ENCODE results near the gene ETFB.
A peak's percentile ranks its signal among the peaks of the same experiment; 100 is the strongest.

Gene ETFB

GRCh38 chr19:51351266-51351990 lies 14.8 kb downstream of the ETFB start:
- no peak for DNase-seq

GRCh38 chr19:51347209-51347928 lies 18.8 kb downstream of the ETFB start:
- DNase-seq: no peak

- no peak for DNase-seq
Measured at GRCh38 chr19:51346742-51347141, 19.4 kb downstream of the ETFB start.

DNA sequence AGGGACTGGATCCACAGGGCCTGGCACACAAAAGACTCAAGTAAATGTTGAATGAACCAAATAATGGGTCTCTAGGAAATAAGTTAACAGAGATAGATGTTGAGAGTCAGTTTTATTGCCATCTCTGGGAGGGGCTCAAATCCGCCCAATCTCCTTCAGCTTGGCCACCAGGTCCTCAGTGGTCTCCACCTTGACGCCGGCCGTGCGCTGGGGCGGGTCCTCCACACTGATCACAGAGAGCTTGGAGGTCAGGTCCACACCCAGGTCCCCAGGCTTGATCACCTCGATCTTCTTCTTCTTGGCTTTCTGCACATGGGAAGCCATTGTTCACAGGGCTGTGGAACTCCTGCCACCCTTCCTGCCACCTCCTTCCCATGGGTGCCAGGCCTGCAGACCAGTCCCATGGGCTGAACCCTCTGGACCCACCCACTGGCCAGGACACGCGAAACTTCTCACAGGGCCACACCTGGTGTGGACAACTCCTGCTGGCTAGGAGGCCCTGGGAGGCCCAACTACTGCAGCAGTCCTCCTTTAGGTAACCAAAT lies 21.0 kb downstream of the ETFB start:
- DNase-seq: no peak

DNA sequence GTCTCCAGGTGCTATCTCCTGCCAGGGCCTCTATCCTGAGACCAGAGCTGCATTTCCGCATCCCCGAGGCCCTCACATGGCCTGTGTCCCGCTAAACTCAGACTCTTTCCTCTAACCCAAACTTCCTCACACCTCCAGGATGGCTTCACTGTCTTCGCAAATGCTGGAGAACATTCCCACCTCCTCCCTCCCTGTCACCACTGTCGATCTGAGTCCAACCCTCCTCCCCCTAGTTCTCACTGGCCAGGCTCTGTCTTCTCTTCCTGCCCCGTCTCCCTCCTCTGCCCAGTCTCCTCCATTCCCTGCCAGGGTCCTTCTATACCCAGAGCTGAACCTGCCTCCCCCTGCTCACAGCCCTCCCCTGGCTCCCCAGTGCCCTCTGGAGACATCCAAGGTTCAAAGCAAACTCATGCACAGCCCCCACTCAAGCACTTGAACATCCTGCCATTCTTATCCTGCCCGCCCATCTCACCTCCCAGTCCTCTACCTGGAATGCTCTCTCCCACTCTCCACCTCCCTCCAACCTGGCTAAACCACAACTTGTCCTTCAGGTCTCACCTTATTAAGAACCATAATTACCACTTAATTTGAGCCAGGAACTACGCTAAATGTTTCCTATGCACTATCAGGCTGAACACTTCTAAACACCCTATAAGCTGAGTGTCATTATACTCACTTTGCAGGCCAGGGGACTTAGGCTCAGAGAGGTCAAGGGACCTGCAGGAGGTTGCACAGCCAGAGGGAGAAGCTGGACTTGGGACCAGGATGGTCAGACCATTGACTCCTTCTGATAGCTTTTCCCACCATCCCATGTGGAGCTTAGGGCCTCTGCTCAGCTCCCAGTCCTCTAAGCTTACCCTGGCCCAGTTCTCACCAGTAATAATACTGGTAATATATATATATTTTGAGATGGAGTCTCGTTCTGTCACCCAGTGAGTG lies 23.3 kb downstream of the ETFB start:
- DNase-seq: no peak

- DNase-seq: no peak
Measured at GRCh38 chr19:51341976-51342580, 24.1 kb downstream of the ETFB start, which contains the start of gene VSIG10L. VSIG10L (minus strand) TSS chr19:51342139; CDS start chr19:51342124, 15 bp downstream.

DNA sequence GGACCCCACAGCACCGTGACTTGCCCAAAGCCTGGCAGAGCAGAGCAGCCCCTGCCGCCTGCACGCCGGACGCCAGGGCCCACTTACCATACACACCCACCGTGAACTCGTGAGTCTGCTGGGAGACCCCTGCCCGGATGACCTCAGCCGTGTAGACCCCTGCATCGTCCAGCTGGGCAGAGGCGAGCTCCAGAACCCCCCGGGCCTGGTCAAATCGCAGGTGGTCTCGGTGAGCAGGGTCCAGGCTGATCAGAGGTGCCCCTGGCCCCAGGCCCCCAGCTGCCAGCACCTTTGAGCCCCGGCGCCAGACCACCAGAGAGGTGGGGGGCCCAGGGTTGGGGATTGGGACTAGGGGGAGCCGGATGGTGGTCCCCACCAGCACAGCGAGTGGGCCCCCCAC lies 25.1 kb downstream of the ETFB start:
- DNase-seq: no peak

DNA sequence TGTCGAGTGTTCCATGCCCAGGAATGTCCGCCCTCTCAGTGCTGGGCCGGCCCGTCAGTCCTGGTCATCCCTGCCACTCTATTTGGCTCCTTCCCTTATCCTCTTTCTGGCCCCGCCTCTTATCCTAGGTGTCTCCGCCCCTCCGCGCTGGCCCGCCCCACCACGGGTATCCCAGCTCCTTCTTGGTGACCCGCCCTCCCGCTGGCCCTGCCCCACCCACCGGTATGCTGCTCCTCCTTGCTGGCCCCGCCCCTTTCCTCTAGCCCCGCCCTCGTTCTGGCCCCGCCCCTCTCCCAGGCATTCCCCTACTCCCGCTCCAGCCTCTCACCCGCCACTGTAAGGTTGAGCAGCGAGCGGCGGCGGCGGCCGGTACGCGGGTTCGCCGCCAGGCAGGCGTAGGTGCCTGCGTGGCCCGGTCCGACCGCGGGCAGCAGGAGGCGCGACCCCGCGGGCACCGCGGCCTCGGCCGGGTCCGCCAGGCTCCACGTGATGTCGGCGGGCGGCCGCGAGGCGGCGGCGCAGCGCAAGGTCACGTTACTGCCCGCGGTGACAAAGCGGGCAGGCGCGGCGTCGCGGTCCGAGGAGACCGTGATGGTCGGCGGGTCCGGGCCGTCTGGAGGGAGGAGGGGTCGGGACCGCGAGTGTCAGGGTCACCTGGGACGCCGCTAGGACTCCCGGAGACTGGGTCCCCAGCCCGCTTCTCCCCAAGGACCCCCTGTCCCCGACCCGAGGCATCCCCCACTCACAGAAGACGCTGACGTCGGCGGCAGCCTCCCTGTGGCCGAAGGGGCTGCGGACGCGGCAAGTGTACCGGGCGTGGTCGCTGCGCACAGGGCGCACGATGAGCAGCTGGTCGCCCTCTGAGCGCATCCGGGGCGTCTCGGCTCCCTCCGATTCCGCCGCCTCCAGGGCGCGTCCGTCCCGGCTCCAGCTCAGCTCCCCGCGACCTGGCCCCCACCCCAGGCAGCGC lies 26.2 kb downstream of the ETFB start:
- peak; percentile 93 for DNase-seq

DNA sequence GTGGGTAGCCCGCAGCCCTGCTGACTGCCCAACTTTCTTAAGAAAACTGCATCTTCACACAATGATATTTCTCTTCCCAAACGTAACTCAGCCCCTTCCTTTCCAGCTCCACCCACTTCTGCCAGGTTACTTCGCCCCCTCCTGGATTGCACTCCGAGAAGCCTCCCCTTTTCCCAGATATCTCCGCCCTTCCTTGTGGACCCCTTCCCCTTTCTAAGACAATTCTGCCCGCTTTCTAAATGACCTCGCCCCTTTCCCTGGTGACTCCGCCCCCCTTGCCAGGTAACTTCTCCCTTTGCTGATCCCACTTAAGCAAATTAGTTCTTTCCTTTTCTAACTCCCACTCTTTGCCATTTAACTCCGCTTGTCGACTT lies 26.9 kb downstream of the ETFB start:
- no peak for DNase-seq

DNA sequence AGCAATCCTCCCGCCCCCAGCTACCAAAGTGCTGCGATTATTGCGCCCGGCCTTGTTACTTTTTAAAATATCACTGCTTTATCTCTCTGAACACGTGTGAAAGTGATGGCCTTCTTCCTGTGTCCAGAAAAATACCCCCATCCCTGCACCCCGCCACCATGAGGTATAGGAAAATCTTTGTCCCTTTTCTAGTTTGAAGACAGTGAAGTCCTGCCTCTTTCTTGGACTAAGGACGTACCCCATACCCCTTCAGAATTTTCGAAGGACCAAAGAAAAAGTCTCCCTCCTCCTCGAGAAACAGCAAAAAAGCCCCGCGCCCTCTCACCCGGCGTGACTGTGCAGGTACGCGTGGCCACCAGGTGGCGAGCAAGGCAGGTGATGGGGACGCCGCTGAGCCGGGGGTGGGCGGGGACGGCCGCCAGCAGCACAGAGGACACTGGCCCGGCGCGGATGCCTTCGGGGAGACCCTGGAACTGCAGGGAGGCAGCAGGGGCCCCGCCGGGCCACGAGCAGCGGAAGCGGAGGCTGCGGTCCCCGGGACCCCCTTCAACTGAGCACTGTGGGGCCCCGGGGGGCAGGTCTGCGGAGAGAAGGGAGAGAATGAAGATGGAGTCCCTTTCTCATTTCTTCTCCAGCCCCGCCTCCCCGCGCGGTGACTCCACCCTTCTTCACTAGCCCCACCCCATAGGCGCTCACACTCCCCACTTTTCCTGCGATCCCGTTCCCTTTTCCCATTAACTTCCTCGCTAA lies 27.4 kb downstream of the ETFB start:
- DNase-seq: peak; percentile 90

- no peak for DNase-seq
Measured at GRCh38 chr19:51337861-51338562, 28.2 kb downstream of the ETFB start.

DNA sequence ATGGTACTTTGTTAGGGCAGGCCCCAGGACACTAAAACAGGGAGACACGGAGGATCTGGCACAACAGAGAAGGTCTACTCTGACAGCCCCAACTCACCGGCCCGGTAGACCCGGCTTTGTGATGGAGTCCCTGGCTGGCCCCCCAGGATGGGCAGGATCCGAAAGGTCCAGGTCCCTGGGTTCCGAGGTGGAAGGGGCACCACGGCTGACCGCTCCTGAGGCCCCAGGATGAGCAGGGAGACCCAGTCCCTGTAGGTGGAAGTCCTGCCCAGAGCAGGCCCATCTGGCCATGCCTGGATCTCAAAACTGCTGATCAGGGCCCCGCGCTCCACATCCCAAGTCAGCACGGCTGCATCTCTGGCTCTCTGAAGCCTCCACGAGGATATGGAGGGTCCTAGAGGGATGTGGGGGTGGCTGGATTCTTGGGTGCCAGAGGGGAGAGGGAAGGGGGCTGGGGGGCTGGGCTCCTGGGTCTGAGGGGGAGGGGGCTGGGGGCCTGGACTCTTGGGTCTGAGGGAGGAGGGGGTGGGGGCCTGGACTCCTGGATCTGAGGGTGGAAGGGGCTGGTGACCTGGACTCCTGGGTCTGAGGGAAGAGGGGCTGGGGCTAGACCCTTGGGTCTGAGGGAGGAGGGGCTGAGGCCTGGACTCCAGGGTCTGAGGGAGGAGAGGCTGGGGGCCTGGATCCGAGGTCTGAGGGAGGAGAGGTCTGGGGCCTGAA lies 28.9 kb downstream of the ETFB start:
- DNase-seq: no peak

DNA sequence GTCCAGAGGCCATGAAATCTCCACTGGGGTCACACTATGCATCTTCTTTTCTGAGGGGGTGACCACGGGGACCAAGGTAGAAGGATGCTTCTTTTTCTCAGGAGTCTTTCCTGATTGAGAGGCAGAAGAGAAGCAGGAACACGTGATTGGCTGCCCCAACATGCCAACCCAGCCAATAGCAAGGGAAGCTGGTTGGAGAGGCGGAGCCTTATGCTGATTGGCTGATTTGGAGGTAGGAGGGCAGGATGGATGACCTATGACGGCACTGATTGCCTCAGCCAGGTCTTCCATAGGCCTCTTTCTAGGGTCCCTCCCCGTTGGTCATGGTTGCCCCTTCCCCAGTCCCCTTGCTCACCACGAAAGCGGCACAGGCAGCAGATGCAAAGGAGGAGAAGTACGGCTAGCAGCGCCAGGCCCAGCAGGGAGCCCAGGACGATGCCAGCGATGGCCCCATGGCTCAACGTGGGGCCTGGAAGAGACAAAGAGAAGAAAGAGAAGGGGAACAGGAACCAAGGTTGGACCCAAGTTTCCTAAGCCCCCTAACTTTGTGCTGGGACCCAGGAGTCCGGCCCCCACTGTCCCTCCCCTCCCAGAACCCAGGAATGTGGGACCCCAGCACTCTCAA lies 32.2 kb downstream of the ETFB start:
- DNase-seq: no peak

GRCh38 chr19:51331716-51332115 lies 34.5 kb downstream of the ETFB start:
- DNase-seq: no peak

DNA sequence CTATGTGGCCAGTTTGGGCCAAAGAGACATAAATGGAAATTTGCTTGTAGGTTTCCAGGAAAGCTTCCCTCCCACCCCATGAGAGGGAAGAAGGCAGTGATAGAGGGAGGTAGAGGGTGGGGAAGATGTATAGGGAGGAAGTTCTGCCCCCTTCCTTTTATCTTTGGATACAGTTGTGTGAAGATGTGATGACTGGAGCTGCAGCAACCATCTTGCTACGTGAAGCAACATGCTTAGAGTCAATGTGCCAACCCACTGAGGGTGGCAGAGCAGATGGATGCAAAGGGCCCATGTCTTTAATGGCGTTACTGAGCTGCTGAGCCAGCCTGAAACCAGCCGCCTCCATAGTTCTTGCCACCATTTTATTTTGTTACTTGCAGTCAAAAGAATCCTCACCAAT lies 35.0 kb downstream of the ETFB start:
- DNase-seq: no peak

DNA sequence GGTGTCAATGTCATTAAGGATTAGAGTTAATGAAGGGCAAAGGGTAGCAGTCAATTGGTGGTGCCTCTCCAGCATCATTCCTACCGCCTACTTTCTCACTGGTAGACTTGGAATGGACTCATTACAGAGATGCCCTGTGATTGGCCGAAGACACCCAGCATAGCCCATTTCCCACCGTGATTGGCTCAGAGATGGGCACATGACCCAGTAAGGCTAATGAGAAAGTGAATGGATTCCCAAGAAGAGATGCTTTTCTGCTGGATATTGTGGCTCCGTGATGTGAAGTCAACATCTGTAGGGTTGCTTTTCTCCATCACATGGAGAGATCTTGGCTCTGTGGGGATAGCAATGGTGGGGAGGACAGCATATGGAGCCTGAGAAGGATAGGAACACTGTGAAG lies 35.8 kb downstream of the ETFB start:
- no peak for DNase-seq

DNA sequence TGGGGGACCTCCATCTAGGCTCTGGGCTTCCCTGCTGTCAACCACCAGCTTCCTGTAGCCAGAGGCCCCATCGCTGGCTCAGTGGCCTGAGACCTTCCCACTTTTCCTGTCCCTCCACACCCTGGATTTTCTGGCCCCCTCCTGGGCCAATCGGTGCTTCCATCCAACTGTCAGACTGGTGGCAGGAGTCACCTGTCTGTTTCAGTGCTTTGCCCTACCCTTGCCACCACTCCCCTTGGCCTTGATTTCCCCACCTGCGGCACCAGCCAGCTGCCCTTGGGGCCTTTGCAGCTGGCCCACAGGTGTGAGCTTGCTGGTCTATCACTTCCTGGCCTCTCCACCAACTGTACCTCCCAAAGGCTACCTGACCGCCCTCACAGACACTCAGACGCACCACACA lies 36.8 kb downstream of the ETFB start:
- DNase-seq: no peak

DNA sequence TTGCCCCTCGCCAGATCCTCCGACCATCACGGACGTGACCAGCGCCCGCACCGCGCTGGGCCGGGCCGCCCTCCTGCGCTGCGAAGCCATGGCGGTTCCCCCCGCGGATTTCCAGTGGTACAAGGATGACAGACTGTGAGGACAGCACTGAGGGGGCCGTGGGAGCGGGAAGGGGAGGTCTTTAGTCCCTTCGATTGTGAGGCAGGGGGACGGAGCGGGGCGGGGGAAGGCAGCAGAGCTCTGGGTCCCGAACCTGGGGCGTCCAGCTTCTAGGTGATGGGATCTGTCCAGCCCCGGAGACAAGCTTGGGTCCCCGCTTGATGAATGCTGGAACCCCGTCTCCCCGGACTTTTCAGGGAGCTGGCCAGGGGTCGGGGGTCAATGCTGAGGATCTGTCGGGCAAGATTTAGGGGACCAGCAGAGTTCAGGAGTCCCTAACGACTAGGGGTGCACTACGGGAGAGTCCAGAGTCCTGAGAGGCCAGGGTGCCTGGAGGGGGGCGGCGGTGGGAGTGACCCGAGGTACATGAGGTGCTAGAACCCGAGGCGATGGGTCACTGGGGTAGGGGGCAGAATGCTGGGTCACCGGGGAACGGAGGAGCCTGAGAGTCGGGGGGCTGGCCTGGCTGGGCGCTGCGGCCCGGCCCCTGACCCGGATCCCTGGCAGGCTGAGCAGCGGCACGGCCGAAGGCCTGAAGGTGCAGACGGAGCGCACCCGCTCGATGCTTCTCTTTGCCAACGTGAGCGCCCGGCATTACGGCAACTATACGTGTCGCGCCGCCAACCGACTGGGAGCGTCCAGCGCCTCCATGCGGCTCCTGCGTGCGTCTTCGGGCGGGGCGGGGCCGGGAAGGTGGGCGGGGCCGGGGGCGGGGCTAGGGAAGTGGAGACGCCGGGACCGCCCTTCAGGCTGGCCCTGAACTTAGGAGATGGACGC lies 38.9 kb downstream of the ETFB start:
- DNase-seq: peak; percentile 61

Measured in CD4-positive, alpha-beta T cell treated with Interleukin-17A for 4 hours (primary cell).